HepG2 (cell line): ENCODE results near the gene PPP6R2. TPM values are rescaled to one million over a fixed set of nuclear protein-coding genes. Genes with fewer than 3 reads are reported as not detected.

Source experiments
- AHDC1 ChIP-seq: sonication (generic); formaldehyde crosslinking; IDR thresholded peaks from 2 replicates; pipeline ENCODE4 v1.5.1; 2020; ENCODE audit warnings: mild to moderate bottlenecking, missing genetic modification reagents, borderline replicate concordance
- ATF2 ChIP-seq: sonication (generic); formaldehyde crosslinking; IDR thresholded peaks from 2 replicates; pipeline ENCODE4 v1.4.0; 2020; ENCODE audit warnings: missing genetic modification reagents
- ATF7-NPFF ChIP-seq: sonication (generic); formaldehyde crosslinking; IDR thresholded peaks from 2 replicates; pipeline ENCODE4 v1.8.1; 2023; ENCODE audit warnings: mild to moderate bottlenecking, low read depth, missing genetic modification reagents, moderate library complexity
- ERF ChIP-seq: IDR thresholded peaks from 2 replicates; pipeline ENCODE4 v1.6.1; 2018; ENCODE audit warnings: missing biosample characterization, missing genetic modification reagents
- HNF1A ChIP-seq, 2 experiments: sonication (generic) in 1 of 2; formaldehyde crosslinking in 1 of 2; IDR thresholded peaks; 2 replicates each; pipeline versions ENCODE4 v1.4.0 to v1.6.1; 2016 to 2020; ENCODE audit warnings: borderline replicate concordance in 1 of 2, low read depth in 1 of 2, mild to moderate bottlenecking in 1 of 2, missing genetic modification reagents in 1 of 2
- IRF2 ChIP-seq: IDR thresholded peaks from 2 replicates; pipeline ENCODE4 v1.6.1; 2018; ENCODE audit warnings: missing genetic modification reagents, missing compliant biosample characterization
- KDM3A ChIP-seq: IDR thresholded peaks from 2 replicates; pipeline ENCODE4 v1.6.1; 2018; ENCODE audit warnings: low read depth, missing compliant biosample characterization
- MNT ChIP-seq: fragments of 450-650 bp; IDR thresholded peaks from 2 replicates; pipeline ENCODE4 v1.6.1; 2016
- MYNN ChIP-seq: sonication (generic); formaldehyde crosslinking; IDR thresholded peaks from 2 replicates; pipeline ENCODE4 v1.4.0; 2020; ENCODE audit warnings: mild to moderate bottlenecking, low read depth, missing genetic modification reagents
- NPAS2 ChIP-seq: sonication (generic); formaldehyde crosslinking; IDR thresholded peaks from 2 replicates; pipeline ENCODE4 v1.8.0; 2022; ENCODE audit warnings: mild to moderate bottlenecking, missing genetic modification reagents, borderline replicate concordance
- NR2F2 ChIP-seq: IDR thresholded peaks from 2 replicates; pipeline ENCODE4 v1.6.1; 2012; ENCODE audit warnings: low read depth, inconsistent platforms, borderline replicate concordance
- SMARCC2 ChIP-seq: fragments of 450-650 bp; IDR thresholded peaks from 2 replicates; pipeline ENCODE4 v1.6.1; 2017; ENCODE audit warnings: antibody characterized with exemption, mild to moderate bottlenecking
- SPEN ChIP-seq: sonication (generic); formaldehyde crosslinking; IDR thresholded peaks from 2 replicates; pipeline ENCODE4 v1.5.1; 2020; ENCODE audit warnings: low read depth, mild to moderate bottlenecking, missing genetic modification reagents
- polyA plus RNA-seq, 8 experiments: library from polyadenylated mRNA; depleted of rRNA in 3 of 8; stranded (reverse) in 7 of 8; unstranded in 1 of 8; fragments of >200 nt; fragmentation: Illumina TruSeq in 4 of 8; extraction: Trizol in 4 of 8; gene quantifications; 2 replicates each; pipeline versions ENCODE4 v1.2.1 to v1.2.3, GENCODE V29; 2011 to 2016; ENCODE audit warnings: low read depth in 4 of 8, missing spikeins in 1 of 8, mixed read lengths in 1 of 8; ENCODE audit not compliant: insufficient read depth in 1 of 8
- total RNA-seq, 5 experiments: library from RNA; depleted of rRNA; stranded (reverse); fragments of >200 nt; fragmentation: Illumina TruSeq; extraction: Trizol; gene quantifications; 2 replicates each; pipeline ENCODE4 v1.2.3, GENCODE V29; 2016; ENCODE audit warnings: low read depth in 1 of 5

The PPP6R2 gene
- total and polyA plus RNA-seq, 2 of the 13 experiments (the other 11 are each of a cell fraction or from before 2014, with no cell fraction given), result 55.0 to 102 TPM

GRCh38 chr22:50485221-50486131 is 142.3 kb downstream of the PPP6R2 start (continued):
- TF ChIP-seq MNT, result peak; percentile 89
- no peak for TF ChIP-seq SMARCC2
- TF ChIP-seq KDM3A (CRISPR knock-in tag), result peak; percentile 74; the same call in 1 of the 2 replicates
- 0 out of 2 replicates have a peak, but pooled peaks have one; percentile 46 for TF ChIP-seq ATF2
- no peak; the same call in 1 of the 2 replicates for TF ChIP-seq ERF
- no peak for TF ChIP-seq NR2F2
- no peak for TF ChIP-seq HNF1A (IDR thresholded peaks at IDR 0.05; ENCODE audit: low read depth)
- 0 out of 2 replicates have a peak, but pooled peaks have one; percentile 16 for TF ChIP-seq HNF1A (CRISPR knock-in tag; IDR thresholded peaks at IDR 0.05; ENCODE audit: borderline replicate concordance)
- TF ChIP-seq AHDC1 (CRISPR knock-in tag), result peak; percentile 57; the same call in 1 of the 2 replicates
- TF ChIP-seq IRF2 (CRISPR knock-in tag), result peak; percentile 58; the same call in 1 of the 2 replicates
- 0 out of 2 replicates have a peak, but pooled peaks have one; percentile 11 for TF ChIP-seq ATF7-NPFF (CRISPR knock-in tag)
- TF ChIP-seq NPAS2 (CRISPR knock-in tag), result peak; percentile 91; the same call in 1 of the 2 replicates
- no peak for TF ChIP-seq MYNN
- peak; percentile 85; the same call in 1 of the 2 replicates for TF ChIP-seq SPEN (CRISPR knock-in tag)
